Measurements from ENCODE around the gene ASMTL. TPM values are rescaled to one million over a fixed set of nuclear protein-coding genes. Genes with fewer than 3 reads are reported as not detected.

Gene ASMTL
- total RNA-seq, 2 donors from 2014 or later = 46.7 to 80.9 TPM

DNA sequence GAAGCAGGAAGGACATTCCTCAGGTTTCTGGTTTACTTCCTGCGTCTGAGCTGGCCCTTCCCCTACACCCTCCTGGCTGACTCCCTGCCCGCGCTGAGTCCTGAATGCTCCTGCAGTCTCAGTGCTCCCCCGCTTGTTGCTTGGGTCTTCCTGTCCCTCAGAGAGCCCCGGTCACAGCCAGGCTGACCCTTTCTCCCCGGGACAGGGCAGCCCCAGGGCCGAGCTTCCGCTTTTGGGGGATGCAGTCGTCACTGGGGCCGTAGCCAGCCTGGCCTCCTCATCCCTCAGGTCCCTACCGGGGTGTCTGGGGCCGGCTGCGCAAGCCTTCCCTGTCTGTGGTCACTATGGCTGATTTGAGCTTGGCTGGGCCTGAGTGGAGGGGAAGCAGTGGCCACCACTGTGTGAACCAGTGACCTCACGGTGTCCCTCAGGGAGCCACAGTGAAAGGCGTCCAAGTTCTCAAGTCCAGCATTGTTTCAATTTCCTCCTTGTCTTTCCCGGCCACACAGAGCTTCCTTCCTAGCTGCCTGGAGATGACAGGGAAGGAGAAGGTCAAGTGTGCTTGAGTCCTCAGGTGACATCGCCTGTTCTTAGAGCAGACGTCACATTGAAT is 34.1 kb upstream of the ASMTL start:
- Mint-ChIP-seq H3K9me3 (peaks cover 23% of the 10 kb centered on the region), H3K36me3 (ENCODE audit: low read depth) (peaks cover 2% of the 10 kb centered on the region), H3K27ac (no peak overlapping the region), H3K4me1 (peaks cover 1% of the 10 kb centered on the region), H3K27me3 (ENCODE audit: insufficient read depth) (peaks cover 5% of the 10 kb centered on the region), H3K4me3 (no peak overlapping the region)
- Histone ChIP-seq H3K27me3 (ENCODE audit: control insufficient read depth, insufficient read depth, low read length, poor library complexity, severe bottlenecking) (no peaks in the 10 kb centered on the region), H3K9ac (ENCODE audit: extremely low read depth, low read length, poor library complexity, severe bottlenecking) (no peak overlapping the region), H3K27ac (ENCODE audit: low read depth, low read length) (no peak overlapping the region), H3K9me3 (ENCODE audit: control insufficient read depth, low read length) (peaks cover 29% of the 10 kb centered on the region), H3K4me3 (ENCODE audit: low read length) (no peak overlapping the region), H3K4me1 (ENCODE audit: control insufficient read depth, insufficient read depth, low read length) (no peaks in the 10 kb centered on the region), H3K36me3 (ENCODE audit: control insufficient read depth, insufficient read depth, low read length) (no peaks in the 10 kb centered on the region)
- TF ChIP-seq, protein P1, sequence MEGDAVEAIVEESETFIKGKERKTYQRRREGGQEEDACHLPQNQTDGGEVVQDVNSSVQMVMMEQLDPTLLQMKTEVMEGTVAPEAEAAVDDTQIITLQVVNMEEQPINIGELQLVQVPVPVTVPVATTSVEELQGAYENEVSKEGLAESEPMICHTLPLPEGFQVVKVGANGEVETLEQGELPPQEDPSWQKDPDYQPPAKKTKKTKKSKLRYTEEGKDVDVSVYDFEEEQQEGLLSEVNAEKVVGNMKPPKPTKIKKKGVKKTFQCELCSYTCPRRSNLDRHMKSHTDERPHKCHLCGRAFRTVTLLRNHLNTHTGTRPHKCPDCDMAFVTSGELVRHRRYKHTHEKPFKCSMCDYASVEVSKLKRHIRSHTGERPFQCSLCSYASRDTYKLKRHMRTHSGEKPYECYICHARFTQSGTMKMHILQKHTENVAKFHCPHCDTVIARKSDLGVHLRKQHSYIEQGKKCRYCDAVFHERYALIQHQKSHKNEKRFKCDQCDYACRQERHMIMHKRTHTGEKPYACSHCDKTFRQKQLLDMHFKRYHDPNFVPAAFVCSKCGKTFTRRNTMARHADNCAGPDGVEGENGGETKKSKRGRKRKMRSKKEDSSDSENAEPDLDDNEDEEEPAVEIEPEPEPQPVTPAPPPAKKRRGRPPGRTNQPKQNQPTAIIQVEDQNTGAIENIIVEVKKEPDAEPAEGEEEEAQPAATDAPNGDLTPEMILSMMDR (conservative IDR thresholded peaks at IDR 0.05) = no peak
- peak; percentile 35 for DNase-seq
- WGBS, 2 experiments (ENCODE audit: insufficient coverage in 1 of 2, insufficient read length in 1 of 2) = 82 to 89% methylated on average over 11 to 18 of the region's 18 CpGs

DNA sequence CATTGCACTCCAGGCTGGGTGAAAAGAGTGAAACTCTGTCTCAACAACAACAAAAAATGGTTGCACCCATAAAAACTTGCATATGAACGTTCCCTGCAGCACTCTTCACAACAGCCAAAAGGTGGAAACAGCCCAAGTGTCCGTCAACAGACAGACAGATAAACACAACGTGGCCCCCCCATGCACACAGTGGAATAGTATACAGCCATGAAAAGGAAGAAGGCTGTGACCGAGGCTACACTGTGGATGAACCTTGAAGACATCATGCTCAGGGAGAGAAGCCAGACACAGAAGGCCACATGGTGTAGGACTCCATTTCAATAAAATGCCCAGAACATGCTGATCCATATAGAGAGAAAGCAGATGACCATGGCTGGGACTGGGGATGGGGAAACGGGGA is 33.5 kb upstream of the ASMTL start:
- no peak overlapping the region for H3K27ac Mint-ChIP-seq
- TF ChIP-seq, protein P1 (conservative IDR thresholded peaks at IDR 0.05) = no peak
- H3K36me3 Mint-ChIP-seq (ENCODE audit: low read depth) = peaks cover 2% of the 10 kb centered on the region
- H3K9me3 ChIP-seq (ENCODE audit: control insufficient read depth, low read length) = peaks cover 22% of the 10 kb centered on the region
- H3K4me3 ChIP-seq (ENCODE audit: low read length) = no peak overlapping the region
- H3K4me1 Mint-ChIP-seq = peaks cover 5% of the 10 kb centered on the region
- H3K27me3 Mint-ChIP-seq (ENCODE audit: insufficient read depth) = peaks cover 5% of the 10 kb centered on the region
- H3K36me3 ChIP-seq (ENCODE audit: control insufficient read depth, insufficient read depth, low read length) = no peaks in the 10 kb centered on the region
- peaks cover 16% of the 10 kb centered on the region for H3K9me3 Mint-ChIP-seq
- H3K4me1 ChIP-seq (ENCODE audit: control insufficient read depth, insufficient read depth, low read length) = no peaks in the 10 kb centered on the region
- H3K9ac ChIP-seq (ENCODE audit: extremely low read depth, low read length, poor library complexity, severe bottlenecking) = no peak overlapping the region
- WGBS, 2 experiments (ENCODE audit: insufficient coverage in 1 of 2, insufficient read length in 1 of 2) = 89 to 91% methylated on average over 5 of the region's 5 CpGs
- DNase-seq = no peak
- H3K27ac ChIP-seq (ENCODE audit: low read depth, low read length) = no peak overlapping the region
- no peak overlapping the region for H3K4me3 Mint-ChIP-seq
- H3K27me3 ChIP-seq (ENCODE audit: control insufficient read depth, insufficient read depth, low read length, poor library complexity, severe bottlenecking) = no peaks in the 10 kb centered on the region

DNA sequence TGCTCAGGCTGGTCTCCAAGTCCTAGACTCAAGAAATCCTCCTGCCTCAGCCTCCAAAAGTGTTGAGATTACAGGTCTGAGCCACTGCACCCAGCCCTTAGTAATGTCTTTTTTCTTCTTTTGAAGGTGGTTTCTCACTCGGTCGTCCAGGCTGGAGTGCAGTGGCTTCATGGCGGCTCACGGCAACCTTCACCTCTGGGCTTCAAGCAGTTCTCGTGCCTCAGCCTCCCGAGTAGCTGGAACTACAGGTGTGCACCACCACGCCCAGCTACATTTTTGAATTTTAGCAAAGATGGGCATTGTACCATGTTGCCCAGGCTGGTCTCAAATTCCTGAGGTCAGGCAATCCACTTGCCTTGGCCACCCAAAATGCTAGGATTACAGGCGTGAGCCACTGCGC is 32.3 kb upstream of the ASMTL start:
- H3K27ac Mint-ChIP-seq = no peak overlapping the region
- peaks cover 2% of the 10 kb centered on the region for H3K36me3 Mint-ChIP-seq (ENCODE audit: low read depth)
- Histone ChIP-seq H3K4me3 (ENCODE audit: low read length) (no peak overlapping the region), H3K9ac (ENCODE audit: extremely low read depth, low read length, poor library complexity, severe bottlenecking) (no peak overlapping the region), H3K27ac (ENCODE audit: low read depth, low read length) (no peak overlapping the region), H3K27me3 (ENCODE audit: control insufficient read depth, insufficient read depth, low read length, poor library complexity, severe bottlenecking) (no peaks in the 10 kb centered on the region), H3K9me3 (ENCODE audit: control insufficient read depth, low read length) (peaks cover 11% of the 10 kb centered on the region), H3K36me3 (ENCODE audit: control insufficient read depth, insufficient read depth, low read length) (no peaks in the 10 kb centered on the region), H3K4me1 (ENCODE audit: control insufficient read depth, insufficient read depth, low read length) (no peaks in the 10 kb centered on the region)
- H3K27me3 Mint-ChIP-seq (ENCODE audit: insufficient read depth) = peaks cover 5% of the 10 kb centered on the region
- no peak for DNase-seq
- H3K4me3 Mint-ChIP-seq = no peak overlapping the region
- H3K9me3 Mint-ChIP-seq = peaks cover 18% of the 10 kb centered on the region
- H3K4me1 Mint-ChIP-seq = peaks cover 5% of the 10 kb centered on the region
- 96% methylated on average over 7 of the region's 9 CpGs for WGBS, 2 experiments (ENCODE audit: insufficient coverage in 1 of 2, insufficient read length in 1 of 2)
- TF ChIP-seq, protein P1 (conservative IDR thresholded peaks at IDR 0.05) = no peak
